OCI-LY7 (cell line): ENCODE measurements around the gene IQGAP2. TPM values are rescaled to one million over a fixed set of nuclear protein-coding genes. Genes with fewer than 3 reads are reported as not detected.

ENCODE experiments used
- BruUV-seq: library from RNA; stranded (reverse); fragments of 400-500 nt; replicated peaks from 2 replicates; lab custom pipeline; 2021; lab: Mats Ljungman, UMichigan
- CTCF ChIA-PET: fragments of 300-600 bp; sonication (Branson Sonifier 250); formaldehyde crosslinking; loops from one replicate; lab custom pipeline; 2022; ENCODE audit warnings: antibody characterized with exemption; ENCODE audit not compliant: unreplicated experiment; lab: Charles Lee
- POLR2A ChIA-PET: fragments of 300-600 bp; sonication (Branson Sonifier 250); formaldehyde crosslinking; loops from one replicate; lab custom pipeline; 2022; ENCODE audit warnings: antibody characterized with exemption; lab: Charles Lee
- DNase-seq: peaks from one replicate; pipeline ENCODE4 v3.0.0-alpha.2; 2015; ENCODE audit warnings: low spot score
- H2AFZ ChIP-seq: fragments of 200-600 bp; sonication (generic), shearing (Covaris generic); 2 replicates; pipeline ENCODE4 v1.6.1; 2014; ENCODE audit warnings: mild to moderate bottlenecking, antibody characterized with exemption, low read length, moderate library complexity
- H3K27ac ChIP-seq: fragments of 200-600 bp; sonication (generic); 2 replicates; pipeline ENCODE4 v1.5.1; 2014; ENCODE audit warnings: mixed run types, low read depth, mild to moderate bottlenecking, moderate library complexity, low read length, inconsistent platforms; ENCODE audit not compliant: poor library complexity, severe bottlenecking
- H3K36me3 ChIP-seq: fragments of 200-600 bp; sonication (generic); 2 replicates; pipeline ENCODE4 v1.6.1; 2014; ENCODE audit warnings: mild to moderate bottlenecking, antibody characterized with exemption, low read length, moderate library complexity, mixed read lengths; ENCODE audit not compliant: insufficient read depth
- H3K4me1 ChIP-seq: fragments of 200-600 bp; sonication (generic); 2 replicates; pipeline ENCODE4 v1.5.1; 2014; ENCODE audit warnings: mild to moderate bottlenecking, low read length; ENCODE audit not compliant: insufficient read depth, poor library complexity, severe bottlenecking
- H3K4me2 ChIP-seq: fragments of 200-600 bp; sonication (generic); 2 replicates; pipeline ENCODE4 v1.6.1; 2014; ENCODE audit warnings: mild to moderate bottlenecking, low read length
- H3K4me3 ChIP-seq: fragments of 200-600 bp; sonication (generic); 2 replicates; pipeline ENCODE4 v1.5.1; 2014; ENCODE audit warnings: mild to moderate bottlenecking, low read depth, low read length; ENCODE audit not compliant: poor library complexity, severe bottlenecking
- H3K79me2 ChIP-seq: fragments of 200-600 bp; sonication (generic); 2 replicates; pipeline ENCODE4 v1.6.1; 2016; ENCODE audit warnings: low read depth, mild to moderate bottlenecking, low read length, moderate library complexity, mixed read lengths; ENCODE audit not compliant: insufficient read depth
- H3K9me2 ChIP-seq: fragments of 200-600 bp; sonication (generic); 2 replicates; pipeline ENCODE4 v1.6.1; 2016; ENCODE audit warnings: mild to moderate bottlenecking, low read length, mixed read lengths; ENCODE audit not compliant: insufficient read depth
- H3K9me3 ChIP-seq: fragments of 200-600 bp; sonication (generic); 2 replicates; pipeline ENCODE4 v1.6.1; 2014; ENCODE audit warnings: mild to moderate bottlenecking, mixed run types, low read length, mixed read lengths
- H4K20me1 ChIP-seq: fragments of 200-600 bp; sonication (generic); 2 replicates; pipeline ENCODE4 v1.6.1; 2014; ENCODE audit warnings: mild to moderate bottlenecking, antibody characterized with exemption, low read length, moderate library complexity, mixed read lengths; ENCODE audit not compliant: insufficient read depth
- EZH2phosphoT487 ChIP-seq: fragments of 200-600 bp; sonication (generic); IDR thresholded peaks from 2 replicates; pipeline ENCODE4 v1.6.1; 2018; ENCODE audit warnings: low read depth, borderline replicate concordance, mild to moderate bottlenecking, mixed run types, antibody characterized with exemption, low read length, moderate library complexity, mixed read lengths
- intact Hi-C: fragments of 100-400 bp; cut with micrococcal nuclease; formaldehyde crosslinking; loops from one replicate; pipeline ENCODE4 v1.10.0; 2022; ENCODE audit not compliant: unreplicated experiment
- total RNA-seq, 2 experiments: library from RNA; depleted of rRNA in 1 of 2; stranded (reverse); fragments of >200 nt in 1 of 2; shearing (Covaris generic) in 1 of 2; gene quantifications; 2 replicates each; pipeline ENCODE4 v1.2.3, GENCODE V29; 2014 to 2022
- TF ChIP-seq, protein P1 (sequence below): fragments of 200-600 bp; sonication (generic); conservative IDR thresholded peaks from 2 replicates; pipeline ENCODE4 v1.5.1; 2014; ENCODE audit warnings: mild to moderate bottlenecking, antibody characterized with exemption, low read length, moderate library complexity, mixed read lengths

The IQGAP2 gene
- total RNA-seq, 2 experiments from 2014 or later, result 30.0 to 50.2 TPM

DNA sequence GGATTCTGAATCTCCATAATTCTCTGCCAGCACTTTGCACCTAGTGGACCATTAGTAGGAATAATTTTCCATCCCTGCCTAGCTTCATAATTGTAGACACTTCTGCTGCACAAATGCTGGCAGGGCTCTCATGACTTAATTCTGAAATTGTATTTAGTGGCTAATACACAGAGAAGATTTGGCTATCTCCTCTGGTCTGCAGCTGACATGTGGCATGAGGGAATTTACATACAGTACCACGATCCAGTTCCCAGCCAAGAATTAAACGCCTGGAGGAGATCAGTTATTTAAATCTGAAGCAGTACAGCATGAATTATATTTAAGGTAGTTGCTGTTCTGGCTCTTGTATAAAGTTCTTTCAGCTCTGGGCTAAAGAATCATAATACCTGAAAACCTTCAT, 46.5 kb downstream of the IQGAP2 start:
- H2AFZ ChIP-seq, result no peak overlapping the region
- intact Hi-C loops, result no loop called here
- H3K4me2 ChIP-seq, result no peak overlapping the region
- POLR2A ChIA-PET, result interaction anchor here (0.7 to 1.6 kb wide), 2 partner anchors 18 to 1726 kb away, joined by 3 to 4 read pairs; no protein-coding TSS in a partner anchor
- BruUV-seq, result no TSS peak
- CTCF ChIA-PET, result no interaction called here
- H3K4me1 ChIP-seq, result peaks cover 6% of the 10 kb centered on the region
- peaks cover 15% of the 10 kb centered on the region for H3K36me3 ChIP-seq
- H3K79me2 ChIP-seq, result peaks cover 5% of the 10 kb centered on the region; the same call in 1 of the 2 replicates
- DNase-seq, result no peak
- no peaks in the 10 kb centered on the region for H3K9me2 ChIP-seq
- H3K27ac ChIP-seq, result no peak overlapping the region
- H3K4me3 ChIP-seq, result no peak overlapping the region
- TF ChIP-seq, protein P1, sequence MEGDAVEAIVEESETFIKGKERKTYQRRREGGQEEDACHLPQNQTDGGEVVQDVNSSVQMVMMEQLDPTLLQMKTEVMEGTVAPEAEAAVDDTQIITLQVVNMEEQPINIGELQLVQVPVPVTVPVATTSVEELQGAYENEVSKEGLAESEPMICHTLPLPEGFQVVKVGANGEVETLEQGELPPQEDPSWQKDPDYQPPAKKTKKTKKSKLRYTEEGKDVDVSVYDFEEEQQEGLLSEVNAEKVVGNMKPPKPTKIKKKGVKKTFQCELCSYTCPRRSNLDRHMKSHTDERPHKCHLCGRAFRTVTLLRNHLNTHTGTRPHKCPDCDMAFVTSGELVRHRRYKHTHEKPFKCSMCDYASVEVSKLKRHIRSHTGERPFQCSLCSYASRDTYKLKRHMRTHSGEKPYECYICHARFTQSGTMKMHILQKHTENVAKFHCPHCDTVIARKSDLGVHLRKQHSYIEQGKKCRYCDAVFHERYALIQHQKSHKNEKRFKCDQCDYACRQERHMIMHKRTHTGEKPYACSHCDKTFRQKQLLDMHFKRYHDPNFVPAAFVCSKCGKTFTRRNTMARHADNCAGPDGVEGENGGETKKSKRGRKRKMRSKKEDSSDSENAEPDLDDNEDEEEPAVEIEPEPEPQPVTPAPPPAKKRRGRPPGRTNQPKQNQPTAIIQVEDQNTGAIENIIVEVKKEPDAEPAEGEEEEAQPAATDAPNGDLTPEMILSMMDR, result no peak
- TF ChIP-seq EZH2phosphoT487, result no peak
- no peaks in the 10 kb centered on the region for H3K9me3 ChIP-seq
- no peaks in the 10 kb centered on the region for H4K20me1 ChIP-seq

- no TSS peak for BruUV-seq
- Histone ChIP-seq H3K9me3 (no peaks in the 10 kb centered on the region), H3K4me3 (no peak overlapping the region), H3K27ac (no peak overlapping the region), H3K79me2 (peaks cover 5% of the 10 kb centered on the region; the same call in 1 of the 2 replicates), H3K4me1 (peaks cover 6% of the 10 kb centered on the region), H4K20me1 (no peaks in the 10 kb centered on the region), H3K4me2 (no peak overlapping the region), H3K36me3 (peaks cover 15% of the 10 kb centered on the region), H3K9me2 (no peaks in the 10 kb centered on the region), H2AFZ (no peak overlapping the region)
- POLR2A ChIA-PET, result interaction anchor here (1.6 kb wide), 1 partner anchor 18 kb away, joined by 4 read pairs; no protein-coding TSS in a partner anchor
- TF ChIP-seq EZH2phosphoT487, result no peak
- TF ChIP-seq, protein P1, result no peak
- CTCF ChIA-PET, result interaction anchor here (0.5 kb wide), 1 partner anchor 73 kb away, joined by 3 read pairs; no protein-coding TSS in a partner anchor
- DNase-seq, result no peak
- intact Hi-C loops, result no loop called here
These were observed 47.0 kb downstream of the IQGAP2 start for GRCh38 chr5:76450054-76450453.

- Histone ChIP-seq H3K9me3 (no peaks in the 10 kb centered on the region), H3K4me1 (peaks cover 6% of the 10 kb centered on the region), H3K9me2 (no peaks in the 10 kb centered on the region), H3K79me2 (peaks cover 5% of the 10 kb centered on the region; the same call in 1 of the 2 replicates), H3K27ac (no peak overlapping the region), H3K4me3 (no peak overlapping the region), H2AFZ (no peak overlapping the region), H4K20me1 (no peaks in the 10 kb centered on the region), H3K36me3 (peaks cover 15% of the 10 kb centered on the region), H3K4me2 (no peak overlapping the region)
- POLR2A ChIA-PET, result interaction anchor here (1.6 kb wide), 1 partner anchor 17 kb away, joined by 4 read pairs; no protein-coding TSS in a partner anchor
- CTCF ChIA-PET, result no interaction called here
- no TSS peak for BruUV-seq
- TF ChIP-seq, protein P1, result no peak
- no peak for TF ChIP-seq EZH2phosphoT487
- intact Hi-C loops, result no loop called here
- no peak for DNase-seq
These were observed 48.1 kb downstream of the IQGAP2 start for GRCh38 chr5:76451031-76451701.
